SIG-M5 treated with dmso at 0.1 percent for 504 hours (cell line): ENCODE measurements around the gene JMJD7.
A peak's percentile ranks its signal among the peaks of the same experiment; 100 is the strongest.
"Not testable (repeated sequence)": the region's sequence is repeated elsewhere in the genome, so short reads cannot be mapped to it uniquely, and the experiment has no call there.

Source experiments
- DNase-seq: peaks from one replicate; lab custom pipeline; 2025; ENCODE audit not compliant: unreplicated experiment; lab: John Stamatoyannopoulos, UW

The JMJD7 gene

DNA sequence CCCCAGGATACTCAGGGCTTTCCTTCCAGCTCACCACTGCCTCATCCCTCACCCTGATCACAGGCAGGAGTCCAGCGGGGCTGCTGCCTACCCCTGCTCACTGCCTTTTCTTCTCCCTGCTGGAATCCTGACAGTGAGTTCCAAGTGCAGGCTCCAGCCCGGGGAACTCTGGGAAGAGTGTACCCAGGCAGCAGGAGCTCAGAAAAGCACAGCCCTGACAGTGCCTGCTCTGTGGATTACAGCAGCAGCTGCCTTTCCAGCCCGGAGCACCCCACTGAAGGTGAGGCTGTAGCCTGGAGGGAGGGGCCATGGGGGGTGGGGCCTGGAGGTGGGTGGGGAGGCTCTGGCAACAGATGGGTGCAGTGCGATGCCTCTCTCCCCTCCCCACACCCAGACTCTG is 6.1 kb upstream of the JMJD7 start:
- DNase-seq: no peak

GRCh38 chr15:41822471-41822870 is 5.4 kb upstream of the JMJD7 start:
- DNase-seq: no peak

GRCh38 chr15:41822957-41823356 is 4.9 kb upstream of the JMJD7 start:
- DNase-seq: no peak

DNA sequence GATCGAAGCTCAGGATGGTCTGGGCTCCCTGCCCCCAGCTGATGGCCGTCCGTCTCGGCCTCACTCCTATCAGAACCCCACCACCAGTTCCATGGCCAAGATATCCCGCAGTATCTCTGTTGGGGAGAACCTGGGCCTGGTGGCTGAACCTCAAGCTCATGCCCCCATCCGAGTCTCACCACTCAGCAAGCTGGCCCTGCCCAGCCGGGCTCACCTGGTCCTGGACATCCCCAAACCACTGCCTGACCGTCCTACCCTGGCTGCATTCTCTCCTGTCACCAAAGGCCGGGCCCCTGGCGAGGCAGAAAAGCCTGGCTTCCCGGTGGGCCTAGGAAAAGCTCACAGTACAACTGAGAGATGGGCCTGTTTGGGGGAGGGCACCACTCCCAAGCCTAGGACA is 4.4 kb upstream of the JMJD7 start:
- no peak for DNase-seq

DNA sequence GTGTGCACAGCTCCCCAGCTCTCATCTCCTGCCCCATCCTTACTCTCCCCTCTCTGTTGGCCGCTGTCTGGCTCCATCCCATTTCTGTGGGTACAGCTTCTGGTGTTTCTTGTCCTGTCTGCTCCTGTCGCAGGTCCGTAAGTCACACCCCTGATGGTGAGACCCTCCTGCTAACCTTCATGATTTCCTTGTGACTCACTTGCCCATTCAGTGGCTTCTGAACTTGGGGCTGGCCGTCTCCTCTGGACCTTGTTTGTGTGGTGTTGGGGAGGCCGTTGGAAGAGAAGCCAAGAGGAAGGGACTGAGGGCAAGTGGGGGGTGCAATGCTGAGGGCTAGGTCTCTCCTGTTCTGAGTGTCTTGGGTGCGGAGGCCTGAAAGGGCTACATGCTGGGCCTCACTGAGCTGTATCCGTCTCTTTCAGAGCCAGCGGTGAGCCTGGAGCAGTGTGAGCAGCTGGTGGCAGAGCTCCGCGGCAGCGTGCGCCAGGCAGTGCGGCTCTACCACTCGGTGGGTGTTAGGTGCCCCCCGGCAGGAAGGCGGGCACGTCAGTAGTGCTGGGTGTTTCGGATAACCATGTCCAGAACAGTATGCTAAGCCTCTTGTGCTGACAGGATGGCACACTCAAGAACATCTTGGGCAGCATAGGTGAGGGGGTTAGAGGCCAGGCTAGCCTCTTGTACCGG is 3.7 kb upstream of the JMJD7 start:
- DNase-seq: no peak

DNA sequence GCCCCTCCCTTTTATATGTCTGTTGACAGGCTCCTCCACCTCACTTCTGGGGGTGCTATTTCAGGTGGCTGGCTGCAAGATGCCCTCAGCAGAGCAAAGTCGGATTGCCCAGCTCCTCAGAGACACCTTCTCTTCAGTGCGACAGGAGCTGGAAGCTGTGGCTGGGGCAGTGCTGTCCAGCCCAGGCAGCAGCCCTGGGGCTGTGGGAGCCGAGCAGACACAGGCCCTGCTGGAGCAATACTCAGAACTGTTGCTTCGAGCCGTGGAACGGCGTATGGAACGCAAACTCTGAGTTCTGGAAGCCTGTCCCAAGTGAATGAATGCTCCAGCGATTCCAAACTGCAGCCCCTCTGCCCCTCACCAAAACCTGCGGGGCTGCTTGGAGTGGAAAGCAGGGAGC is 2.7 kb upstream of the JMJD7 start:
- DNase-seq: no peak

DNA sequence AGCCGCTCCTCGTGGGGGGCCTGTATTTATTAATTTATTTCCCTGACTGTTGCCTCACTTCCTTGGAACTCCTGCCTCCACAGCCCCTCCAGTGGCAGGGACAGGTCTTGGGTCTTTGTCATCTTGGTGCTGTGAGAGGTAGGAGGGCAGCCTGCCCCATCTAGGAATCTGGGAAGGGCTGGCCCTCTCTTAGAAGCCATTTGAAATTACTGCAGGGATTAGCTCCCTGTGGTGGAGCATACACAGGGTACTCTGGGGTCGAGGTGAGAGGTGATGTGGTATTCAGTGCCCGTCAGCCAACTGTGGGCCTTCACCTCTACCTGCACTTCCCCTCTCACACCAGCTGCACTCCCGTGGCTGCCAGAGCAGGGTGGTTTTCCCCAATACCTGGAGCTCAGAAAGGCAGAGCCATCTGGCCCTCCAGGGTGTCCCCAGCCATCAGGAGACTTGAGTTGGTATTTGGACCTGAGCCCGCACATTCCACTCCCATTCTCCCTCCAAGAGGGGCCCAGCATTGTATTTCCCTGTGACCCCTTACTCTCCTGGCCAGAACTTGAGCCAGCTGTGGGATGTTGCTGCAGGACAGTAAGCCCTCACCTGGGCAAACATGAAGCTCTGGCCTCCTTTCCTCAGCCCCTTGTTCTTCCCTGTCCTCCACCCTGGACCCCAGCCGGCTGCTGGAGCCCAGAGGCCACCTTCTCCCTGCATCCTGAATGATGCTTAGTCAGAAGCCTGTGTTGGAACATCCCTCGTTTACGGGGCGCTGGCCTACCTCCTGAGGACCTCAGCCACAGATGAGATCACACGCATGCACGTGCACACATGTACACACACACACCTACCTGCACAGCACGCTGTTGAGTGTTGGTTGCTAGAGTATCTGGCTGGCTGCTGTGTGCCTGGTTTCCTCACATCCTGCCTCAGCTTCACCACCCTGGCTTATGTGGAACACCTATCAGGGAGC is 2.0 kb upstream of the JMJD7 start:
- DNase-seq: no peak

DNA sequence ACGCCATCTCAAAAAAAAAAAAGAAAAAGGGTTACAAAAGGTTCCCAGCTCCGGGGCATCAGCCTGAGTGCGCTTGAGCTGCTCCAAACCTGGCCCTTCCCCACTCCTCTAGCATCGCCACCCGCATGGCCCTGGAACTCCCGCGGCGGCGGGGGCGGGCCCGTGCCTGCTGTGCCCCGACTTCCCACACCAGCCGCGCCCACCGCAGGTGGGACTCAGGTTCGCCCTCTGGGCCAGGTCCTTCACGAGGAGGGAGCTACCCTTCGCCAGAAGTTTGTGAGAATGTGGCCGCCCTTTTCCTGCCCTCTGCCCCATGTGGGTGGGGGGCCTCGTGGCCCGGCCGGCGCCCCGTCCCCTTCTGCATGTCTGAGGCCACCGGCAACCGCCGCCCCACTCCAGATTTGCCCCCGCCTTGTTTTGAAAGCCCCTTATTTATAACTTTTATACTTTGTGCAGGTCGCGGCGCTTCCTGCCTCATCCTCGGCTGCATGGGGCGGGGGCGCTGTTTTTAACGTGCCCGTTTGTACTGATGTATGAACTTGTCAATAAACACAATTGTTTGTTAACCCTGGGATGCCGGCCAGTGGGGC is 507 bp upstream of the JMJD7 start:
- no peak for DNase-seq

DNA sequence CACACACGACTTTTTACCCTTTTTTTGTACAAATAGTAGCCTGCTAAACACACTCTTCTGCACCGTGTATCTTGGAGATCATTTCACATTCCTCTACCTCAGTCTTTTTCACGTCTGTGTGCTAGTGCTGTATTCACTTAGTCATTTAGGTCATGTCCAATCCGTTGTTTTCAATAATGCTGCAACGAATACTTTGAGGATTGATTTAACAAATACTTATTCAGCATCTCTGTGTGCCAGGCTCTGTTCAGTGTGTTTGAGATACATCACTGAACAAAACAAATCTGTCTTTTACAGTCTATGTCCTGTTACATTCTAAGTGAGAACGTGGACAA is 882 bp downstream of the JMJD7 start:
- no peak for DNase-seq

- no peak for DNase-seq
Measured at GRCh38 chr15:41829959-41830646, 2.2 kb downstream of the JMJD7 start.

- not testable (repeated sequence) for DNase-seq
Measured at GRCh38 chr15:41831291-41831690, 3.4 kb downstream of the JMJD7 start.

- DNase-seq: no peak
Measured at GRCh38 chr15:41832208-41832607, 4.3 kb downstream of the JMJD7 start.

- DNase-seq: no peak
Measured at GRCh38 chr15:41832875-41833274, 5.0 kb downstream of the JMJD7 start.

GRCh38 chr15:41834096-41834495 is 6.2 kb downstream of the JMJD7 start:
- no peak for DNase-seq

GRCh38 chr15:41836073-41836472 is 8.2 kb downstream of the JMJD7 start:
- no peak for DNase-seq

- no peak for DNase-seq
Measured at GRCh38 chr15:41836713-41837454, 9.0 kb downstream of the JMJD7 start.

DNA sequence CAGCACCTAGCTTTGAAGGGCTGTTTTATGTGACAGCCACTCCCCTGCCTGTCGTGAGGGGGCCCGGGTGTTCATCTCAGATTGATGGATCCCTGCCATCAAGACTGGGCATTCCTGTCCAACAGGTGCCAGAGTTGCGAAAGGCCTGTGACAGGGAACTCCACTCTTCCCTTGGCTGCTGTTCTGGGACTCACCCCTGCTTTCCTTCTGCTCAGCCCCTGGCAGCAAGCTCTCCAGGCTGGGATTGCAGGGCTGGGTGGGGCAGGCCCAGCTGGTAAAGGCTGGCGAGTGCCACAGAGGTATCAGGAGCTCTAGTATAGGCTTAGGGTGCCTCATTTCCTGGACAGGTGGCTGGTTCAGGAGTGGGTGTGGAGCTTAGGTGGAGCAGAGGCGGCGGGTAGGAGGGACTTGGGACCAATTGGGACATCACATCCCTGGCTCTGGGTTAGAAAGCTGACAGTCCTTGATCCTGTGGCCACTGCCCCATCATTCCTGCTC is 10.6 kb downstream of the JMJD7 start, which contains the start of gene PLA2G4B:
Gene PLA2G4B, plus strand, starts transcription at position 448 of the 498 bp plus-strand sequence. CDS start 67 bp downstream, outside the sequence.
- peak; percentile 20 for DNase-seq

DNA sequence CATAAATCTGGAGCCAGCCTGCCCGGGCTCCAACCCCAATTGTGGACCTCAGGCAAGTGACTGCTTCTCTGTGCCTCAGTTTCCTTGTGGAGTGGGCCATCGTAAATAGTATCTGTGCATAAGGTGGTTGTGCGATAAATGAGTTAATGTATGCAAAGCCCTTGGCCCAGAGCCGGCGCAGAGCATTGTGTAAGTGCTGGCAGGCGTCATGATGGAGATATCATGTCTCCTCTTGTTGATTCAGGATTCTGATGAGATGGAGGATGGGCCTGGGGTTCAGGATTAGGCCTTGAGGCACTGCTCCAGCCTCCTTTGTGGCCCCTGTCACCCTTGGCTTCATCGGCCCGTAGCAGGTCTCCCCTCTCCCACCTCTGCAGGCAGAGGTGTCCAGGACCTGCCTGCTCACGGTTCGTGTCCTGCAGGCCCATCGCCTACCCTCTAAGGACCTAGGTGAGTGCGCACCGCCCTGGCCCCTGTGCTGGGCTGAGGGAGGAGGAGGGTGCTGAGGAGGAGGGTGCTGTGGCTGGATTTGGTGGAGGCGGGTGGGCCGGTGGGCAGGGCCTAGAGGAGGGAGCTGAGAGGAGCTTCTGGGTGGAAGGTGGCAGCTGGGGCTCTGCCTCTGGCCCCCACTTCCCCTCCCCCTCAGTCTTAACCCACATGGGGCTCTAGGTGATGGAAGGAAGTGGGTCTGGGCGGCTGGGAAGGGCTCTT is 12.0 kb downstream of the JMJD7 start:
- no peak for DNase-seq

DNA sequence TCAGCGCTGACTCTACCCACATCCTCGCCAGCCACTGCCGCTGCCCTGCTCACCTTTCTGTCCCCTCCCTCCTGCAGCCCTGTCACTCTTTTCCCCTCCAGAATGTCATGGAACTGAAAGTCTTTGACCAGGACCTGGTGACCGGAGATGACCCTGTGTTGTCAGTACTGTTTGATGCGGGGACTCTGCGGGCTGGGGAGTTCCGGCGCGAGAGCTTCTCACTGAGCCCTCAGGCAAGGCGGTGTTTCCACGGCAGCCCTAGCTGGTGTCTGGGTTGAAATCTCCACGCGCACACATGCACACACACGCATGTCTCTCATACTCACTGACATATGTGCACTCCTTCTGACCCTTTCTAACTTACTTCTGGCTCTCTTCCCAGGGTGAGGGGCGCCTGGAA is 12.8 kb downstream of the JMJD7 start:
- no peak for DNase-seq

- DNase-seq: no peak
Measured at GRCh38 chr15:41841131-41841530, 13.2 kb downstream of the JMJD7 start.
